Activated naive CD4-positive, alpha-beta T cell treated with anti-CD3 and anti-CD28 coated beads, Interleukin-2, amount 50 U/mL, for 24 hours (primary cell): ENCODE results near the gene METTL5.
A peak's percentile ranks its signal among the peaks of the same experiment; 100 is the strongest.
"Not testable (repeated sequence)": the region's sequence is repeated elsewhere in the genome, so short reads cannot be mapped to it uniquely, and the experiment has no call there.

Experiments used
- H3K27ac Mint-ChIP-seq: one replicate; pipeline ENCODE4 v1.8.0; 2021; ENCODE audit warnings: mild to moderate bottlenecking, mixed read lengths
- H3K27me3 Mint-ChIP-seq: one replicate; pipeline ENCODE4 v1.8.0; 2021; ENCODE audit warnings: mixed read lengths
- H3K36me3 Mint-ChIP-seq: one replicate; pipeline ENCODE4 v1.8.0; 2021; ENCODE audit warnings: mixed read lengths
- H3K4me1 Mint-ChIP-seq: one replicate; pipeline ENCODE4 v1.8.0; 2021; ENCODE audit warnings: mixed read lengths
- H3K4me3 Mint-ChIP-seq: one replicate; pipeline ENCODE4 v1.8.0; 2021; ENCODE audit warnings: mild to moderate bottlenecking, mixed read lengths
- H3K9me3 Mint-ChIP-seq: one replicate; pipeline ENCODE4 v1.8.0; 2021; ENCODE audit warnings: mixed read lengths

The METTL5 gene

DNA sequence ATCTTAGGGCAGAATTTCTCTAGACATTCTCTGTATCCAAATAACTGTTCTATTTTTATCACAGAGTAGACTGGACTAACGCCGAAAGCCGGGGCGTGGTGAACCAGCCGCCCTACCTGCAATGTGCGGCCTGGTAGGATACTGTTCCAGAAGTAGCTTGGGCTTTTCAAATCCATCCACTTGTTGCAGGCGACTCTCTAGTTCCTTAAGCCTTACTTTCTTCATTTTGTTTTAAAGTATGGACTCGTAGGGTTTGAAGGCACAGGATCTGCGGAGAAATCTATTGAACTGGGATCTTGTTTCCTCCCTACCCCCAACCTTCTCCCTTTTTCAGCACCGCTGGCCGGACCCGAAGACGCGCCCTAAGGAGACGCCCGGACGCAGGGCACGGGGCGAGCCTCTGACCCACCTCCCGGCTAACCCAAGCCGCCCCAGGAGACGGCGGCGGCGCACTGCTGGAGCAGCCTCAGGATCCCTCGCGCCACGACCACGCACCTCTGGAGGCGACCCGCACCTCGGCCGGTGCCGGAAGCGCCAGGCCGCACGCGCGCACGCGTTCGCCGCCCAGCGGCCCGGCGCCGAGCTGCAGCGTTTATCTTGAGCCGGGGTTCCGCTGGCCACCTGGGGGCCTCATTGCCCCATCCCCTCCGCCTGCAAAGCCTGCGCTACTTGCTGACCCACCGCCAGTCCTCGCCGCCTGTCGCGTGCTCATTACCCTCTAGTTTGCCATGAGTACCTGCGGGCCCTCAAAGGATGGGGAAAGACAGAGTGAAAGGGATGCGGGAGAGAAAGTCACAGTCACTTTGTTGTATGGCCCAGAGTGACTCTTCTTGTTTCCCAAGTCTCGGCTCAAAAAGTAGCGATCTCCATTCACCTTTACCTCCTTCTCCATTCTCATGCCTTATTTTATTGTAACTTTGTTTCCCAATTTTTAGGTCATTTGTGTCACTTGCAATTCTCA lies at the start of gene METTL5:
TSS of gene METTL5 (minus strand) at position 533 of the 961 bp plus-strand sequence. CDS start at position 225, 308 bp downstream.
- Mint-ChIP-seq H3K4me1 (peaks cover 63% of the 10 kb centered on the region), H3K27ac (peak within 1 kb of the TSS; percentile 85), H3K4me3 (peak within 1 kb of the TSS; percentile 96), H3K9me3 (no peaks in the 10 kb centered on the region), H3K36me3 (peaks cover 12% of the 10 kb centered on the region), H3K27me3 (no peaks in the 10 kb centered on the region)

GRCh38 chr2:169871994-169872393 lies 47.3 kb upstream of the METTL5 start:
- peaks cover 6% of the 10 kb centered on the region for H3K36me3 Mint-ChIP-seq

GRCh38 chr2:169871369-169871768 lies 46.7 kb upstream of the METTL5 start:
- H3K4me1 Mint-ChIP-seq = peaks cover 33% of the 10 kb centered on the region
- not testable (repeated sequence) for H3K4me3 Mint-ChIP-seq, H3K9me3 Mint-ChIP-seq, H3K27me3 Mint-ChIP-seq, H3K36me3 Mint-ChIP-seq, H3K27ac Mint-ChIP-seq

More at GRCh38 chr2:169871994-169872393, 47.3 kb upstream of the METTL5 start:
- H3K27me3 Mint-ChIP-seq = no peaks in the 10 kb centered on the region
- no peaks in the 10 kb centered on the region for H3K9me3 Mint-ChIP-seq
- no peak overlapping the region for H3K4me3 Mint-ChIP-seq
- H3K27ac Mint-ChIP-seq = no peak overlapping the region
- peaks cover 33% of the 10 kb centered on the region for H3K4me1 Mint-ChIP-seq

DNA sequence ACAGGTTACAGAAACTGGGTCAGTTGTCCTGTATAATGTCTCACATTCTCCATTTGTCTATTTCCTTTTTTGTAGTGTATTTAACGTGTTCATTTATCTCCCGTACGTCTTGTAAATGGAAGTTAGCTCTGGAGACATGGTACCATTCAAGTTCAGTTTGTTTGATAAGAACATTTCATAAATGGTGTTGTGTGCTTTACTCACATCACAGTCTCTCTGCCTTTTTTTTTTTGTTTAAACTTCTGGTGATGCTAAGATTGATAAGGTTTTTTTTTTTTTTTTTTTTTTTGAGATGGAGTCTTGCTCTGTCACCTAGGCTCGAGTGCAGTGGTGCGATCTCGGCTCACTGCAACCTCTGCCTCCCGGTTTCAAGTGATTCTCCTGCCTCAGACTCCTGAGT lies 44.2 kb upstream of the METTL5 start:
- Mint-ChIP-seq H3K9me3 (no peaks in the 10 kb centered on the region), H3K36me3 (peaks cover 6% of the 10 kb centered on the region), H3K27me3 (no peaks in the 10 kb centered on the region), H3K4me3 (no peak overlapping the region), H3K4me1 (peaks cover 37% of the 10 kb centered on the region), H3K27ac (no peak overlapping the region)

DNA sequence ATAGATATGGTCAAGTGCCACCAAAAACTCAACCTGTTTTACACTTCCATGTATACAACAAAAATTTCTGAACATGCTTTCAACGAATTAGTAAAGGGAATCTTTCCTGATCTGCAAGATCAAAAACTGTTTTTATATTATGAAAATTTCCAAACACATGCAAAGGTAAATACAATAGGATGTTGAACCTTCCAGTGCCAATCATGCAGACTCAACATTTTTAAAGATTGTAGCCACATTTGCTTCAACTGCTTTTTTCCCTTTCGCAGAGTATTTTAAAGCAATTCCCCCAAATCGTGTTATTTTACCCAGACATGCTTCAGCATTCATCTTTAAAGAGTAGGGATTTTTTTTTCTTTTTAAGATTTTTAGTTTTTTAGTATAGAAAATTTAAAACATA lies 42.9 kb upstream of the METTL5 start:
- H3K4me1 Mint-ChIP-seq = peaks cover 49% of the 10 kb centered on the region
- H3K27me3 Mint-ChIP-seq = no peaks in the 10 kb centered on the region
- no peak overlapping the region for H3K27ac Mint-ChIP-seq
- H3K36me3 Mint-ChIP-seq = peaks cover 5% of the 10 kb centered on the region
- no peak overlapping the region for H3K4me3 Mint-ChIP-seq
- H3K9me3 Mint-ChIP-seq = no peaks in the 10 kb centered on the region

DNA sequence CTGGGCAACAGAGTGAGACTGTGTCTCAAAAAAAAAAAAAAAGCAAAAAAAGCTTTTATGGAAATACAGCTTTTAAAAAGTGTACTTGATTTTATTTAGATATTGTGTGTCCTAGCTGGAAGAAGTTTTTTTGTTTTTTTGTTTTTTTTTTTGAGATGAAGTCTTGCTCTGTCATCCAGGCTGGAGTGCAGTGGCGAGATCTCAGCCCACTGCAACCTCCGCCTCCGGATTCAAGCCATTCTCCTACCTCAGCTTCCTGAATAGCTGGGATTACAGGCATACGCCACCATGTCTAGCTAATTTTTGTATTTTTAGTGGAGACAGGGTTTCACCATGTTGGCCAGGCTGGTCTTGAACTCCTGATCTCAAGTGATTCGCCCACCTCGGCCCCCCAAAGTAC lies 41.5 kb upstream of the METTL5 start:
- H3K36me3 Mint-ChIP-seq = peaks cover 11% of the 10 kb centered on the region
- not testable (repeated sequence) for H3K27ac Mint-ChIP-seq, H3K4me3 Mint-ChIP-seq, H3K27me3 Mint-ChIP-seq, H3K9me3 Mint-ChIP-seq
- peaks cover 60% of the 10 kb centered on the region for H3K4me1 Mint-ChIP-seq

GRCh38 chr2:169865492-169865891 lies 40.8 kb upstream of the METTL5 start:
- Mint-ChIP-seq H3K4me3 (no peak overlapping the region), H3K27ac (peak overlapping the region; percentile 26), H3K9me3 (no peaks in the 10 kb centered on the region), H3K4me1 (peaks cover 57% of the 10 kb centered on the region), H3K27me3 (no peaks in the 10 kb centered on the region), H3K36me3 (peaks cover 8% of the 10 kb centered on the region)

GRCh38 chr2:169862816-169863215 lies 38.1 kb upstream of the METTL5 start:
- H3K4me3 Mint-ChIP-seq = no peak overlapping the region
- no peak overlapping the region for H3K27ac Mint-ChIP-seq
- peaks cover 50% of the 10 kb centered on the region for H3K4me1 Mint-ChIP-seq
- no peaks in the 10 kb centered on the region for H3K9me3 Mint-ChIP-seq
- H3K27me3 Mint-ChIP-seq = no peaks in the 10 kb centered on the region
- peaks cover 11% of the 10 kb centered on the region for H3K36me3 Mint-ChIP-seq

GRCh38 chr2:169860149-169860548 lies 35.4 kb upstream of the METTL5 start:
- peaks cover 43% of the 10 kb centered on the region for H3K4me1 Mint-ChIP-seq
- no peak overlapping the region for H3K27ac Mint-ChIP-seq
- H3K27me3 Mint-ChIP-seq = no peaks in the 10 kb centered on the region
- no peak overlapping the region for H3K4me3 Mint-ChIP-seq
- H3K36me3 Mint-ChIP-seq = peaks cover 9% of the 10 kb centered on the region
- H3K9me3 Mint-ChIP-seq = no peaks in the 10 kb centered on the region

GRCh38 chr2:169859423-169859822 lies 34.7 kb upstream of the METTL5 start:
- H3K27ac Mint-ChIP-seq = no peak overlapping the region
- H3K4me1 Mint-ChIP-seq = peaks cover 41% of the 10 kb centered on the region
- H3K36me3 Mint-ChIP-seq = peaks cover 9% of the 10 kb centered on the region
- no peaks in the 10 kb centered on the region for H3K9me3 Mint-ChIP-seq
- no peaks in the 10 kb centered on the region for H3K27me3 Mint-ChIP-seq
- no peak overlapping the region for H3K4me3 Mint-ChIP-seq

DNA sequence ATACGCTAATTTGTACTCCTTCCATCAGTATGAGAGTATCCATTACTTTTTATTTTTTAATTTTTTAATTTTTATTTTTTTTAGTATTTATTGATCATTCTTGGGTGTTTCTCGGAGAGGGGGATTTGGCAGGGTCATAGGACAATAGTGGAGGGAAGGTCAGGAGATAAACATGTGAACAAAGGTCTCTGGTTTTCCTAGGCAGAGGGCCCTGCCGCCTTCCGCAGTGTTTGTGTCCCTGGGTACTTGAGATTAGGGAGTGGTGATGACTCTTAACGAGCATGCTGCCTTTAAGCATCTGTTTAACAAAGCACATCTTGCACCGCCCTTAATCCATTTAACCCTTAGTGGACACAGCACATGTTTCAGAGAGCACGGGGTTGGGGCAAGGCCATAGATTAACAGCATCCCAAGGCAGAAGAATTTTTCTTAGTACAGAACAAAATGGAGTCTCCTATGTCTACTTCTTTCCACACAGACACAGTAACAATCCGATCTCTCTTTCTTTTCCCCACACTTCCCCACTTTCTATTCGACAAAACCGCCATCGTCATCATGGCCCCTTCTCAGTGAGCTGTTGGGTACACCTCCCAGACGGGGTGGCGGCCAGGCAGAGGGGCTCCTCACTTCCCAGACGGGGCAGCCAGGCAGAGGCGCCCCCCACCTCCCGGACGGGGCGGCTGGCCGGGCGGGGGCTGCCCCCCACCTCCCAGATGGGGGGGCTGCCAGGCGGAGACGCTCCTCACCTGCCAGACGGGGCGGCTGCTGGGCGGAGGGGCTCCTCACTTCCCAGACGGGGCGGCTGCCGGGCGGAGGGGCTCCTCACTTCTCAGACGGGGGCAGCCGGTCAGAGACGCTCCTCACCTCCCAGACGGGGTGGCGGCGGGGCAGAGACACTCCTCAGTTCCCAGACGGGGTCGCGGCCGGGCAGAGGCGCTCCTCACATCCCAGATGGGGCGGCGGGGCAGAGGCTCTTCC lies 30.9 kb upstream of the METTL5 start:
- H3K9me3 Mint-ChIP-seq, H3K27ac Mint-ChIP-seq, H3K27me3 Mint-ChIP-seq, H3K36me3 Mint-ChIP-seq, H3K4me3 Mint-ChIP-seq: not testable (repeated sequence)
- peaks cover 37% of the 10 kb centered on the region for H3K4me1 Mint-ChIP-seq

DNA sequence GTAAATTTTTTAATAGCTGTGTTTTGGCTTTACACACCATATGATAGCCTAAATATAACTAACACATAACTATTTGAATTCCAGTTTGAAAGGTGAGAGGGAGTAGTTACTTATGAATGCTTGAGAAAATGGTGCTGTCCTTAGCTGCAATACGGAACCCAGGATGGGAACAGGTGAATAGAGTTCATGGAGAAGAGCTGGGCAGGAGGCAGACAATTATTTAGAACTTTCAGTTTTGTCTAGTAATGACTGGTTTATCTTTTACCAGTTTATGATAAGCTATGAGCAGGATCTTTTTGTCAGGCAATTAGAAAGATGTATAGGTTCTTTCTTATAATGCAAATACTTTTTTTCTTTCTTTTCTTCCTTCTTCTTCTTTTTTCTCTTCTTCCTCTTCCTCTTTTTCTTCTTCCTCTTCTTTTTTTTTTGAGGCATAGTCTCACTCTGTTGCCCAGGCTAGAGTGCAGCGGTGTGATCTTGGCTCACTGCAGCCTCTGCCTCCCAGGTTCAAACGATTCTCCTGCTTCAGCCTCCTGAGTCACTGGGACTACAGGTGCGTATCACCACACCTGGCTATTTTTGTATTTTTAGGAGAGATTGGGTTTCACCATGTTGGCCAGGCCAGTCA lies 28.4 kb upstream of the METTL5 start:
- Mint-ChIP-seq H3K36me3 (peaks cover 12% of the 10 kb centered on the region), H3K9me3 (no peaks in the 10 kb centered on the region), H3K4me1 (peaks cover 40% of the 10 kb centered on the region), H3K4me3 (no peak overlapping the region), H3K27me3 (no peaks in the 10 kb centered on the region), H3K27ac (no peak overlapping the region)

DNA sequence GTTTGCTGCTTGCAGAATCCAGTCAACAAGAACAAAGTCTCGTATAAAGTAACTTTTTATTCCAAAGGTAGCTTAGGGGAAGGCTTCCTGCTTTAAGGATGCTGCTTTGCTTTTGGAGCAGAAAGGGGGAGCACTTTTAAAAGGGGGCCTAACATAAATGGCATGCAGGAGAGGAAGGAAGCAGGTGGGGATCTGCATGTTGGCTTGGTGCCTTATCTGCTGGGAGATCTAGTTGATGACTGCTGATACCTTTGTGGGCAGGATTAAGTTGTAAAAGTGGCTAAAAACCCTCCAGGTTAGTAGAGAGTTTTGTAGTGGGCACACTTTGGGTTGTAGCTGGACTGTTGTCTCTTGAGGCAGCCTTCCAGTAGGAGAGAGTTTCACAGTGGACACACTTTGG lies 25.0 kb upstream of the METTL5 start:
- Mint-ChIP-seq H3K27ac (no peak overlapping the region), H3K36me3 (peaks cover 14% of the 10 kb centered on the region), H3K4me1 (peaks cover 68% of the 10 kb centered on the region), H3K4me3 (no peak overlapping the region), H3K27me3 (no peaks in the 10 kb centered on the region), H3K9me3 (no peaks in the 10 kb centered on the region)

- not testable (repeated sequence) for H3K27me3 Mint-ChIP-seq, H3K27ac Mint-ChIP-seq, H3K4me3 Mint-ChIP-seq, H3K9me3 Mint-ChIP-seq
- H3K36me3 Mint-ChIP-seq = peaks cover 14% of the 10 kb centered on the region
- peaks cover 71% of the 10 kb centered on the region for H3K4me1 Mint-ChIP-seq
Measured at GRCh38 chr2:169848959-169849693, 24.4 kb upstream of the METTL5 start.

- Mint-ChIP-seq H3K4me1 (peaks cover 65% of the 10 kb centered on the region), H3K27ac (no peak overlapping the region), H3K4me3 (no peak overlapping the region), H3K36me3 (peaks cover 19% of the 10 kb centered on the region), H3K27me3 (no peaks in the 10 kb centered on the region), H3K9me3 (no peaks in the 10 kb centered on the region)
Measured at GRCh38 chr2:169845016-169845415, 20.3 kb upstream of the METTL5 start.
